ENCODE results near the gene LY9. TPM values are rescaled to one million over a fixed set of nuclear protein-coding genes. Genes with fewer than 3 reads are reported as not detected.

Gene LY9
- total RNA-seq, 1 donor from 2014 or later, result 4.7 TPM

DNA sequence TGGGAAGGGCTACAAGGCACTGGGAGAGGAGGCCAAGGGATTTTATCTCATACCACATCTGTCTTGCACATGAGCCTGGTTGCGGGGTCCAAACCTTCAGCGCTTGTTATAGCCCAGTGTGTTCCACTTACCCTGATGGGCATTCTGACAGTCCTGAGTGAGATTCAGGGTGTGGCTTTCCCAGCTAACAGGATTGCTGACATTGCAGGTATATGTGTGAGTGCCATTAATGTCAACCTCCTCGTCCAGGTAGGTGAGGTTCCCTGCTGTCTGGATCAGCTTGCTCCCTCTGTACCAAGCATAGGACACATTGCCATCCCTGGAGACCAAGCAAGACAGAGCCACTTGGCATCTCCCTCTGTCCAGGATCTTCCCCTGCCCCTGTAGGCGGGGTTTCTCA lies 45.1 kb downstream of the LY9 start:
- TF ChIP-seq POLR2A (IDR thresholded peaks at IDR 0.05) (no peak), CTCF (IDR thresholded peaks at IDR 0.05) (no peak), POLR2AphosphoS5 (IDR thresholded peaks at IDR 0.05; ENCODE audit: insufficient read depth in 1 of 2, low read depth in 1 of 2) (no peak)
- H3K36me3 ChIP-seq, result no peaks in the 10 kb centered on the region
- DNase-seq (ENCODE audit: extremely low spot score in 2 of 2), result no peak
- H3K4me3 ChIP-seq, result no peak overlapping the region
- no peak overlapping the region for H3K27ac ChIP-seq
- no peaks in the 10 kb centered on the region for H3K27me3 ChIP-seq
- intact Hi-C loops (cut with DNase I), result no loop called here
- no peaks in the 10 kb centered on the region for H3K4me1 ChIP-seq
- H3K9me3 ChIP-seq, result no peaks in the 10 kb centered on the region

DNA sequence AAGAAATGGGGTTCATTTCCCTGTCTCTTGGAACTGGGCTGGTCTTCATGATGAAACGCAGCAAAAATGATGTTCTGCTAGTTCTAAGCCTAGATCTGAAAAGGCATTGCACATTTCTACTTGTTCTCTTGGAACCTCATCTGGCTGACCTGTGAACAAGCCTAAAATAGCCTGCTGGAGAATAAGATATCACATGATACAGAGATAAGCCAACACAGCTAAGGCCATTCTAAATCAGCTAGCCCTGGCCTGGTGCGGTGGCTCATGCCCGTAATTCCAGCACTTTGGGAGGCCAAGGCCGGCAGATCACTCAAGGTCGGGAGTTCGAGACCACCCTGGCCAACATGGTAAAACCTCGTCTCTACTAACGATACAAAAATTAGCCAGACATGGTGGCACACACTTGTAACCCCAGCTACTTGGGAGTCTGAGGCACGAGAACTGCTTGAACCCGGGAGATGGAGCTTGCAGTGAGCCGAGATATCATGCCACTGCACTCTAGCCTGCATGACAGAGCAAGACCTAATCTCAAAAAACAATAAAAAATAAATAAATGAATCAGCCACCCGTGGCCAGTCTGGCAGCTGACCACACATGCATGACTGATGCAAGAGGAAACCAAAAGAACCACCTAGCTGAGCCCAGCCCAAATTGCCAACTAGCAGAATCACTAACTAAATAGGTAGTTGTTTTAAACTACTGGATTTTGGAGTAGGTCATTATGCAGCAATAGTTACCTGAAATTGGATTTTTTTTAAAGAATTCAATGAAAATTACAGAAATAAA lies 48.7 kb downstream of the LY9 start:
- intact Hi-C loops (cut with DNase I), result no loop called here
- Histone ChIP-seq H3K27ac (no peak overlapping the region), H3K4me1 (no peaks in the 10 kb centered on the region), H3K9me3 (no peaks in the 10 kb centered on the region), H3K27me3 (no peaks in the 10 kb centered on the region), H3K4me3 (no peak overlapping the region), H3K36me3 (no peaks in the 10 kb centered on the region)
- peak in 1 of 2 donors; percentile 37 for DNase-seq (ENCODE audit: extremely low spot score in 2 of 2)
- TF ChIP-seq CTCF (IDR thresholded peaks at IDR 0.05) (no peak), POLR2A (IDR thresholded peaks at IDR 0.05) (no peak), POLR2AphosphoS5 (IDR thresholded peaks at IDR 0.05; ENCODE audit: insufficient read depth in 1 of 2, low read depth in 1 of 2) (no peak)

GRCh38 chr1:160846281-160846680 lies 50.3 kb downstream of the LY9 start:
- Histone ChIP-seq H3K27ac (no peak overlapping the region), H3K4me3 (no peak overlapping the region), H3K9me3 (no peaks in the 10 kb centered on the region), H3K4me1 (no peaks in the 10 kb centered on the region), H3K36me3 (no peaks in the 10 kb centered on the region), H3K27me3 (no peaks in the 10 kb centered on the region)
- DNase-seq (ENCODE audit: extremely low spot score in 2 of 2), result peak in 1 of 2 donors; percentile 6
- intact Hi-C loops (cut with DNase I), result no loop called here
- no peak for TF ChIP-seq POLR2AphosphoS5 (IDR thresholded peaks at IDR 0.05; ENCODE audit: insufficient read depth in 1 of 2, low read depth in 1 of 2)
- TF ChIP-seq POLR2A (IDR thresholded peaks at IDR 0.05), result no peak
- TF ChIP-seq CTCF (IDR thresholded peaks at IDR 0.05), result no peak

DNA sequence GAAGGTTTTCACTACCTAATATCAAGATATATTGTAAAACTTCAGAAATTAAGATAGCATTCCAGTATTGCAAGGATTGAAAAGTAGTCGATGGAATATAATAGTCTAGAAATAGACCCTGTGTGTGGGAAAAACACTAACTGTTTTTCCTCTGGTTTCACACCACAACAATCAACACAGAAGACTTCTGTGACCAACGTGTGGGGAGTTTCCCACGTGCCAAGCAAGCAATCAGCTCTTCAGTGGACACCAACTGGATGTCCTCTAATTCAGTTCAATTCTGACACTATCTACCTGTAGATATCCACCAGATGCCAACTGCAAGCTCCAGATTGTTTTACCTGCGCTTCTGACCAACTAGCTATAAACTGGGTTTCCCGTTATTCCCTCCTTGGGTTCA lies 54.6 kb downstream of the LY9 start:
- H3K36me3 ChIP-seq, result no peaks in the 10 kb centered on the region
- DNase-seq (ENCODE audit: extremely low spot score in 2 of 2), result no peak
- intact Hi-C loops (cut with DNase I), result loop anchor here (5.0 kb wide), 1 partner anchor 693 kb away; no protein-coding TSS in a partner anchor

More for the DNA sequence above, 54.6 kb downstream of the LY9 start:
- Histone ChIP-seq H3K4me1 (no peaks in the 10 kb centered on the region), H3K9me3 (no peaks in the 10 kb centered on the region), H3K27ac (no peak overlapping the region), H3K4me3 (no peak overlapping the region), H3K27me3 (no peaks in the 10 kb centered on the region)
- TF ChIP-seq POLR2AphosphoS5 (IDR thresholded peaks at IDR 0.05; ENCODE audit: insufficient read depth in 1 of 2, low read depth in 1 of 2) (no peak), POLR2A (IDR thresholded peaks at IDR 0.05) (no peak), CTCF (IDR thresholded peaks at IDR 0.05) (no peak)
